Choroid plexus epithelial cell (primary cell): ENCODE data around the gene ZNF839.

Source experiments
- DNase-seq: peaks from one replicate; pipeline ENCODE4 v3.0.0-alpha.2; 2010; ENCODE audit warnings: low read depth
- H3K4me3 ChIP-seq: 2 replicates; pipeline ENCODE4 v1.5.1; 2011; ENCODE audit warnings: low read depth, mild to moderate bottlenecking, control low read depth, low read length, moderate library complexity
- TF ChIP-seq, protein P1 (sequence below): conservative IDR thresholded peaks from 2 replicates; pipeline ENCODE4 v1.5.1; 2011; ENCODE audit warnings: low read depth, mild to moderate bottlenecking, control low read depth, inconsistent platforms, low read length, moderate library complexity

ZNF839 gene

GRCh38 chr14:102353126-102353619 lies 33.6 kb downstream of the ZNF839 start:
- no peak for DNase-seq
- TF ChIP-seq, protein P1, sequence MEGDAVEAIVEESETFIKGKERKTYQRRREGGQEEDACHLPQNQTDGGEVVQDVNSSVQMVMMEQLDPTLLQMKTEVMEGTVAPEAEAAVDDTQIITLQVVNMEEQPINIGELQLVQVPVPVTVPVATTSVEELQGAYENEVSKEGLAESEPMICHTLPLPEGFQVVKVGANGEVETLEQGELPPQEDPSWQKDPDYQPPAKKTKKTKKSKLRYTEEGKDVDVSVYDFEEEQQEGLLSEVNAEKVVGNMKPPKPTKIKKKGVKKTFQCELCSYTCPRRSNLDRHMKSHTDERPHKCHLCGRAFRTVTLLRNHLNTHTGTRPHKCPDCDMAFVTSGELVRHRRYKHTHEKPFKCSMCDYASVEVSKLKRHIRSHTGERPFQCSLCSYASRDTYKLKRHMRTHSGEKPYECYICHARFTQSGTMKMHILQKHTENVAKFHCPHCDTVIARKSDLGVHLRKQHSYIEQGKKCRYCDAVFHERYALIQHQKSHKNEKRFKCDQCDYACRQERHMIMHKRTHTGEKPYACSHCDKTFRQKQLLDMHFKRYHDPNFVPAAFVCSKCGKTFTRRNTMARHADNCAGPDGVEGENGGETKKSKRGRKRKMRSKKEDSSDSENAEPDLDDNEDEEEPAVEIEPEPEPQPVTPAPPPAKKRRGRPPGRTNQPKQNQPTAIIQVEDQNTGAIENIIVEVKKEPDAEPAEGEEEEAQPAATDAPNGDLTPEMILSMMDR = no peak

GRCh38 chr14:102356280-102356679 lies 36.7 kb downstream of the ZNF839 start:
- TF ChIP-seq, protein P1 = no peak
- no peak for DNase-seq
- no peak overlapping the region for H3K4me3 ChIP-seq

More at GRCh38 chr14:102353126-102353619, 33.6 kb downstream of the ZNF839 start:
- H3K4me3 ChIP-seq = no peak overlapping the region

DNA sequence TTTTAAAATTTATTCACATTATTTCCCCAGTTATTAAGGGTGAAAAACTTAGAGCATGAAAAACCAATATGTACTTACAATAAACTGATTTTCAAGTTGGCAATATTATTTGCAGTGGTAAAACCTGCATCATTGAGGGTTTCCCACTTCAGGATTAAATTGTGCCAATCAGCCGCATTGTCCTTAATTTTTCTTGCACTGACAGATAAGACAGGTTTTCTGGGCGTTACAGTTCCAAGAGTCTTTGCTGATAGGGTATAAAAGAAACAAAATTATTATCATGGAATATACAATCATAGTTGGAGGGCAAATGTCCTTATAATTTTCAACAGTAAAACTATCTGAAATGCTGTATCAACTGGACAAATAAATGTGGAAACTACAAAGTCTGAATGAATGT lies 39.8 kb downstream of the ZNF839 start:
- H3K4me3 ChIP-seq = no peak overlapping the region
- TF ChIP-seq, protein P1 = no peak
- DNase-seq = no peak

DNA sequence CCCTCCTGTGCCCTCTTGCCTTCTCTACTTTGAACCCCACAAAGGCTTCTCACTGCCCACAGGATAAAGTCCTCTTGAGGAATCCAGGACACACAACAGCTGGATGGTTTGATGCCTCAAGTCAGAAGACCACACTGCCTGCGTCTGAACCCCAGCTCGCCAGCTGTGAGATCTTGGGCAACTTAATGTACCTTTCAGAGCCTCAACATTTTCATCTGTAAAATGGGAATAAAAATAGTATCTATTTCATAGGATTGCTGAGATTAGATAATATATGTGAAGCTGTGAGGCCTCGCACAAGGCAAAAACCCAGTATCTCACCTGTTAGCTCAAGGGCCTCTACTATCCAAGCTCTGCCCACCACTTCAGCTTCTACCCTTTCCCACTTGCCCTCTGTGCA lies 40.8 kb downstream of the ZNF839 start:
- TF ChIP-seq, protein P1 = no peak
- DNase-seq = no peak
- H3K4me3 ChIP-seq = no peak overlapping the region

DNA sequence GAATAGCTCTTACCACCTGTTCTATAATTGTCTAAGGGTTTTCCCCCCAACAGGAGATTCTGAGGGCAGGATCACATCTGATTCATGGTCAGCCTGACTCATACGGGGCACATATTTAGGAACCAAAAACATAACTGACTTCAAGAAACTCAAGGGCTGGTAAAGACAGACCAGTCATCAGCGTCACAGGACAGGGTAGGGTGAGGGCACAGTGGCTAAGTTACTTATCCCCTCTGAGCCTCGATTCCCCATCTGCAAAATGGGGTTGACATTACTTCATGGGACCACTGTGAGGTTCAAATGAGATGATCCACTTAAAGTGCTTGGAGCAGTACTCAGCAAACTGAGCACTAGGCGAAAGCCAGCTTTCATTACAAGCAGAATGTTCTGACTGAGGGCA lies 42.5 kb downstream of the ZNF839 start:
- TF ChIP-seq, protein P1 = no peak
- peak; percentile 29 for DNase-seq
- H3K4me3 ChIP-seq = peak overlapping the region; percentile 72

DNA sequence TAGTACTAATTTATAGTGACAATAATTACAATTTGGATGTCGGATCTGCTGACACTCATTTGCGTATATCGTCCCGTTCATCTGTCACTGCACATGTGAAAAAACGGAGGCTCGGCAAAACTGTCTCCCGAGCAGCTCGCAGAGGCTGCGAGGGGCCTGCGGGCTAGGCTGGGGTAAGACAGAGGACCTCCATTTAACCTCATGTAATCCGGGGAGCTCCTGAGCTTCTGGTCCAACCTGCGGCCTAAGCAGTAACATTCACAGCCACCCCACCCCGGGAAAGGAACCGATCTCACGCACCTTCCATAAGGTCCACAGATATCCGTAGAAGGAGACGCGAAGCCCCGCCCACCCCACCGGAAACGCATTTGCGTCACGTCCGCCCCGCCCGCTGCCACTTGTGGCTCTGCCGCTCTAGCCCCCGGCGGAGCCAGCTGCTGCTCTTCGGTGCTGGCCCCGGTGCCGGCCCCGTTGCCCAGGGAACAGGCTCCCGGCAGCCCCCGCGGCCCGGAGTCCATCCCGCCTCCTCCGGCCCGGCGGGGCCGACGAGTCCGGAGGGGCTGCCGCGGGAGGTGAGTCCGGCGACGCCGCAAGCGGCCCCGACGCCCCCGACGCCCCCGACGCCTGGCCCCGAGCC lies 43.1 kb downstream of the ZNF839 start, which contains the start of the genes CINP and TECPR2:
Gene CINP (minus strand): TSS at position 346 of the 637 bp plus-strand sequence. CDS start 39 bp downstream, at position 307.
Gene TECPR2 (plus strand): TSS at position 397 of the 637 bp plus-strand sequence. CDS start 13,781 bp downstream, outside the sequence.
- DNase-seq = peak; percentile 96
- peak within 1 kb of the TSS; percentile 72 for H3K4me3 ChIP-seq
- TF ChIP-seq, protein P1 = no peak
